ENCODE measurements around the gene GPR108. TPM values are rescaled to one million over a fixed set of nuclear protein-coding genes. Genes with fewer than 3 reads are reported as not detected.

The GPR108 gene
- total RNA-seq, 2 experiments from 2014 or later, result 34.5 to 36.6 TPM

GRCh38 chr19:6728346-6728745, 9.0 kb downstream of the GPR108 start:
- POLR2A ChIA-PET, result interaction anchor here (1.3 kb wide), 1 partner anchor 9 kb away, joined by 5 read pairs; the partner anchor contains the start of gene GPR108
- peaks cover 22% of the 10 kb centered on the region for H3K36me3 ChIP-seq (ENCODE audit: insufficient read depth, low read length)
- DNase-seq, result peak in 2 of 14 experiments; percentile 35 to 36
- Mint-ChIP-seq H3K27me3 (no peaks in the 10 kb centered on the region), H3K4me1 (ENCODE audit: low read depth) (peaks cover 4% of the 10 kb centered on the region), H3K36me3 (ENCODE audit: low read depth) (peaks cover 14% of the 10 kb centered on the region), H3K27ac (no peak overlapping the region), H3K4me3 (no peak overlapping the region), H3K9me3 (no peaks in the 10 kb centered on the region)
- no peaks in the 10 kb centered on the region for H3K27me3 ChIP-seq (ENCODE audit: control insufficient read depth in 1 of 2, insufficient read depth in 2 of 2, low read length in 2 of 2)
- ATAC-seq (ENCODE audit: poor library complexity), result no peak
- no peak for TF ChIP-seq CTCF (IDR thresholded peaks at IDR 0.05)
- peaks cover 12% of the 10 kb centered on the region for H3K4me1 ChIP-seq (ENCODE audit: insufficient read depth, low read length)
- CTCF ChIA-PET, result interaction anchor here (0.6 kb wide), 1 partner anchor 115 kb away, joined by 3 read pairs; no protein-coding TSS in a partner anchor
- no peaks in the 10 kb centered on the region for H3K9me3 ChIP-seq (ENCODE audit: control insufficient read depth in 1 of 2, insufficient read depth in 1 of 2, low read length in 2 of 2)
- no peak overlapping the region for H3K27ac ChIP-seq (ENCODE audit: low read depth in 1 of 2, low read length in 2 of 2)
- no peak overlapping the region for H3K4me3 ChIP-seq (ENCODE audit: low read length)
- intact Hi-C loops (cut with DNase I, micrococcal nuclease), result no loop called here

GRCh38 chr19:6725513-6726231, 11.7 kb downstream of the GPR108 start:
- H3K27me3 Mint-ChIP-seq, result no peaks in the 10 kb centered on the region
- DNase-seq (no peak), ATAC-seq (ENCODE audit: poor library complexity) (no peak)
- H3K4me3 Mint-ChIP-seq, result no peak overlapping the region
- Histone ChIP-seq H3K4me1 (ENCODE audit: insufficient read depth, low read length) (peaks cover 16% of the 10 kb centered on the region), H3K27me3 (ENCODE audit: control insufficient read depth in 1 of 2, insufficient read depth in 2 of 2, low read length in 2 of 2) (no peaks in the 10 kb centered on the region), H3K9me3 (ENCODE audit: control insufficient read depth in 1 of 2, insufficient read depth in 1 of 2, low read length in 2 of 2) (no peaks in the 10 kb centered on the region), H3K27ac (ENCODE audit: low read depth in 1 of 2, low read length in 2 of 2) (no peak overlapping the region), H3K36me3 (ENCODE audit: insufficient read depth, low read length) (no peaks in the 10 kb centered on the region), H3K4me3 (ENCODE audit: low read length) (no peak overlapping the region)
- H3K4me1 Mint-ChIP-seq (ENCODE audit: low read depth), result peaks cover 4% of the 10 kb centered on the region
- ChIA-PET POLR2A (interaction anchor here (1.6 kb wide), 1 partner anchor 12 kb away, joined by 3 read pairs; no protein-coding TSS in a partner anchor), CTCF (interaction anchor here (0.5 kb wide), 1 partner anchor 203 kb away, joined by 3 read pairs; no protein-coding TSS in a partner anchor)
- H3K9me3 Mint-ChIP-seq, result no peaks in the 10 kb centered on the region
- intact Hi-C loops (cut with DNase I, micrococcal nuclease), result no loop called here
- no peaks in the 10 kb centered on the region for H3K36me3 Mint-ChIP-seq (ENCODE audit: low read depth)
- H3K27ac Mint-ChIP-seq, result no peak overlapping the region
- no peak for TF ChIP-seq CTCF (IDR thresholded peaks at IDR 0.05)

- Histone ChIP-seq H3K27me3 (ENCODE audit: control insufficient read depth in 1 of 2, insufficient read depth in 2 of 2, low read length in 2 of 2) (no peaks in the 10 kb centered on the region), H3K4me3 (ENCODE audit: low read length) (no peak overlapping the region), H3K27ac (ENCODE audit: low read depth in 1 of 2, low read length in 2 of 2) (no peak overlapping the region), H3K4me1 (ENCODE audit: insufficient read depth, low read length) (peaks cover 16% of the 10 kb centered on the region), H3K9me3 (ENCODE audit: control insufficient read depth in 1 of 2, insufficient read depth in 1 of 2, low read length in 2 of 2) (no peaks in the 10 kb centered on the region), H3K36me3 (ENCODE audit: insufficient read depth, low read length) (no peaks in the 10 kb centered on the region)
- DNase-seq, result no peak
- Mint-ChIP-seq H3K27me3 (no peaks in the 10 kb centered on the region), H3K9me3 (no peaks in the 10 kb centered on the region), H3K27ac (no peak overlapping the region), H3K36me3 (ENCODE audit: low read depth) (no peaks in the 10 kb centered on the region), H3K4me1 (ENCODE audit: low read depth) (peaks cover 4% of the 10 kb centered on the region), H3K4me3 (no peak overlapping the region)
- intact Hi-C loops (cut with DNase I, micrococcal nuclease), result loop anchor here in 1 of 2 experiments (5.0 kb wide), 1 partner anchor 78 kb away; no protein-coding TSS in a partner anchor
- ChIA-PET CTCF (no interaction called here), POLR2A (no interaction called here)
- ATAC-seq (ENCODE audit: poor library complexity), result no peak
- TF ChIP-seq CTCF (IDR thresholded peaks at IDR 0.05), result no peak
These were observed 12.5 kb downstream of the GPR108 start for GRCh38 chr19:6724631-6725492.

Measured in CD4-positive, alpha-beta T cell (primary cell).